Ascending aorta (tissue), 2 donors: Measurements from ENCODE around the gene SLC35G2. TPM values are rescaled to one million over a fixed set of nuclear protein-coding genes. Genes with fewer than 3 reads are reported as not detected.

Source experiments
- DNase-seq, 2 donors: peaks; one replicate each; pipeline ENCODE4 v3.0.0-alpha.2; 2019; ENCODE audit warnings: low spot score in 2 of 2
- H3K27ac ChIP-seq, 2 donors: fragments of 200-600 bp; sonication (generic); one replicate each; pipeline ENCODE4 v1.5.1; 2016 to 2017; ENCODE audit warnings: mild to moderate bottlenecking in 1 of 2
- H3K27me3 ChIP-seq: fragments of 200-600 bp; sonication (generic); one replicate; pipeline ENCODE4 v1.5.1; 2017
- H3K36me3 ChIP-seq, 2 donors: fragments of 200-600 bp; sonication (generic); one replicate each; pipeline ENCODE4 v1.5.1; 2016
- H3K4me1 ChIP-seq, 2 donors: fragments of 200-600 bp; sonication (generic); one replicate each; pipeline ENCODE4 v1.5.1; 2016 to 2017; ENCODE audit warnings: mild to moderate bottlenecking in 1 of 2
- H3K4me3 ChIP-seq, 2 donors: fragments of 200-600 bp; sonication (generic); one replicate each; pipeline ENCODE4 v1.5.1; 2016 to 2017; ENCODE audit warnings: mild to moderate bottlenecking in 1 of 2
- H3K9me3 ChIP-seq, 2 donors: fragments of 200-600 bp; sonication (generic); one replicate each; pipeline ENCODE4 v1.5.1; 2016
- intact Hi-C: fragments of 100-400 bp; cut with DNase I; formaldehyde crosslinking; loops from one replicate; pipeline ENCODE4 v1.15.1; 2023
- total RNA-seq: library from RNA; depleted of rRNA; stranded (reverse); fragments of >200 nt; gene quantifications from one replicate; pipeline ENCODE4 v1.1.0, GENCODE V29; 2016
- TF ChIP-seq, protein P1 (sequence below), 3 experiments: fragments of 200-600 bp in 2 of 3; fragments of 450-650 bp in 1 of 3; sonication (generic) in 2 of 3; IDR thresholded peaks; one replicate each; pipeline ENCODE4 v1.5.1; 2016 to 2019; ENCODE audit warnings: antibody characterized with exemption in 3 of 3, mild to moderate bottlenecking in 1 of 3, moderate library complexity in 1 of 3

The SLC35G2 gene
- total RNA-seq = 10.0 TPM

DNA sequence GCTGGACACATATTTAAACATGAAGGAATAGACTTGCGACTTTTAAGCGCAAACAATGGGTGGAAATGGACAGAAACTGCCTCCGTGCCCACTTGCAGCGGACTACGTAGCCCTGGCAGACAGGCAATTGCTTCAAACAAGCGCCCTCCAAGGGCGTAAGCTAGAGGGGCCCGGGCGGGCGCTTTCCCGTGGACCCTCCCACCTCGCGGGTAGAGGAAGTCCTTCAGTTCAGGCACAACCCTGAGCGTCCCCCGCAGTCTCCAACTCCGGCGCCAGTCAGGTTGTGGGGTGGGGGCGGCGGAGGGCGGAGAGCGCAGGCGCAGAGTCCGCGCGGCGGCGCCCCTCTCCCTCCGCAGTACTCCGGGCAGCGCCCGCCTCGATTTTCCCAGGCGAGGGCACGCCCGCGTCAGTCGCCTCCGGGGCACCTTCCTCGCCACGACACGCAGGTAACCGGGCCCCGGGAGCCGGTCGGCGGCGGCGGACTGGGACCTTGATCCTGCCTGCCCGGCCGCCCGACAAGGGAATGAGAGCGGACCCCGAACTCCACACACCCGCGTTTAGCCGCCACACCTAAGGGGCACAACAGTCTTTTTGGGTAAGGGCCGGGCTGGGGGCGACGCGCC lies at the start of gene SLC35G2:
TSS of gene SLC35G2 (plus strand) at position 358 of the 623 bp plus-strand sequence. CDS start 35,335 bp downstream, outside the sequence.
- Histone ChIP-seq H3K27ac (peak within 1 kb of the TSS; percentile 63 to 84), H3K36me3 (no peaks in the 10 kb centered on the region), H3K9me3 (peaks cover 0 to 4% of the 10 kb centered on the region in 2 donors), H3K4me3 (peak within 1 kb of the TSS; percentile 72 to 88), H3K4me1 (peaks cover 2 to 6% of the 10 kb centered on the region in 2 donors), H3K27me3 (no peaks in the 10 kb centered on the region)
- peak; percentile 10 to 76 for DNase-seq
- TF ChIP-seq, protein P1, sequence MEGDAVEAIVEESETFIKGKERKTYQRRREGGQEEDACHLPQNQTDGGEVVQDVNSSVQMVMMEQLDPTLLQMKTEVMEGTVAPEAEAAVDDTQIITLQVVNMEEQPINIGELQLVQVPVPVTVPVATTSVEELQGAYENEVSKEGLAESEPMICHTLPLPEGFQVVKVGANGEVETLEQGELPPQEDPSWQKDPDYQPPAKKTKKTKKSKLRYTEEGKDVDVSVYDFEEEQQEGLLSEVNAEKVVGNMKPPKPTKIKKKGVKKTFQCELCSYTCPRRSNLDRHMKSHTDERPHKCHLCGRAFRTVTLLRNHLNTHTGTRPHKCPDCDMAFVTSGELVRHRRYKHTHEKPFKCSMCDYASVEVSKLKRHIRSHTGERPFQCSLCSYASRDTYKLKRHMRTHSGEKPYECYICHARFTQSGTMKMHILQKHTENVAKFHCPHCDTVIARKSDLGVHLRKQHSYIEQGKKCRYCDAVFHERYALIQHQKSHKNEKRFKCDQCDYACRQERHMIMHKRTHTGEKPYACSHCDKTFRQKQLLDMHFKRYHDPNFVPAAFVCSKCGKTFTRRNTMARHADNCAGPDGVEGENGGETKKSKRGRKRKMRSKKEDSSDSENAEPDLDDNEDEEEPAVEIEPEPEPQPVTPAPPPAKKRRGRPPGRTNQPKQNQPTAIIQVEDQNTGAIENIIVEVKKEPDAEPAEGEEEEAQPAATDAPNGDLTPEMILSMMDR (IDR thresholded peaks at IDR 0.05) = peak in 1 of 3 experiments; percentile 13
- intact Hi-C loops = loop anchor here (1.0 to 2.0 kb wide), 4 partner anchors 32 to 194 kb away; partner anchors contain the start of genes NCK1 and STAG1

GRCh38 chr3:136772709-136773108 lies 46.2 kb upstream of the SLC35G2 start:
- H3K4me1 ChIP-seq = no peaks in the 10 kb centered on the region
- DNase-seq = no peak
- H3K9me3 ChIP-seq = no peaks in the 10 kb centered on the region
- TF ChIP-seq, protein P1 (IDR thresholded peaks at IDR 0.05) = no peak
- intact Hi-C loops = no loop called here
- H3K27ac ChIP-seq = no peak overlapping the region
- no peaks in the 10 kb centered on the region for H3K36me3 ChIP-seq
- no peaks in the 10 kb centered on the region for H3K27me3 ChIP-seq
- no peak overlapping the region for H3K4me3 ChIP-seq

GRCh38 chr3:136778865-136779264 lies 40.1 kb upstream of the SLC35G2 start:
- no peak overlapping the region for H3K27ac ChIP-seq

DNA sequence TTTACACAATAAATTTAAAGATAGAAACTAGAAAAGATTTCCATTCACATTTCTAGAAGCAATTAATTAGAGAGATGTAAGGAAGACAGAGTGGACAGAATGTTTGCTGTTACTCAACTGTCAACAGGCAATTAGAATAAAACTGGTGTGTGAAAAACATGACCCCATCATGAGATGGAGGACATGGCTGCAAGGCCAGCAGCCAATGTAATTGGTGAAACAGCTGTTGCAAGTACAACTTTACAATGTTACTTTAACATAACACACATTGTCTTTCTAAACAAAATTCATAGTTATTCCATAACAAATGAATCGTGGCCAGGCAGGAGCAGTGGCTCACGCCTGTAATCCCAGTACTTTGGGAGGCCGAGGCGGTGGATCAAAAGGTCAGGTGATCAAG lies 38.2 kb upstream of the SLC35G2 start:
- no peaks in the 10 kb centered on the region for H3K4me1 ChIP-seq
- intact Hi-C loops = loop anchor here (10.0 kb wide), 1 partner anchor 234 kb away; no protein-coding TSS in a partner anchor
- H3K36me3 ChIP-seq = no peaks in the 10 kb centered on the region
- no peak overlapping the region for H3K4me3 ChIP-seq
- no peaks in the 10 kb centered on the region for H3K27me3 ChIP-seq
- no peak for DNase-seq
- TF ChIP-seq, protein P1 (IDR thresholded peaks at IDR 0.05) = no peak
- no peaks in the 10 kb centered on the region for H3K9me3 ChIP-seq
- no peak overlapping the region for H3K27ac ChIP-seq

More at GRCh38 chr3:136778865-136779264, 40.1 kb upstream of the SLC35G2 start:
- H3K4me1 ChIP-seq = no peaks in the 10 kb centered on the region
- H3K9me3 ChIP-seq = no peaks in the 10 kb centered on the region
- no peaks in the 10 kb centered on the region for H3K36me3 ChIP-seq
- H3K27me3 ChIP-seq = no peaks in the 10 kb centered on the region
- H3K4me3 ChIP-seq = no peak overlapping the region
- intact Hi-C loops = no loop called here
- no peak for DNase-seq
- TF ChIP-seq, protein P1 (IDR thresholded peaks at IDR 0.05) = no peak

GRCh38 chr3:136783708-136784191 lies 35.2 kb upstream of the SLC35G2 start:
- H3K27ac ChIP-seq = peak overlapping the region in 1 of 2 donors; percentile 14
- H3K36me3 ChIP-seq = no peaks in the 10 kb centered on the region
- H3K9me3 ChIP-seq = no peaks in the 10 kb centered on the region
- TF ChIP-seq, protein P1 (IDR thresholded peaks at IDR 0.05) = no peak
- no peaks in the 10 kb centered on the region for H3K27me3 ChIP-seq
- peaks cover 0 to 10% of the 10 kb centered on the region in 2 donors for H3K4me1 ChIP-seq
- intact Hi-C loops = loop anchor here (10.0 kb wide), 1 partner anchor 231 kb away; no protein-coding TSS in a partner anchor
- no peak for DNase-seq
- no peak overlapping the region for H3K4me3 ChIP-seq
